DMS79 treated with DMSO at 0.1 percent for 48 hours (cell line): ENCODE measurements around the gene TRIO.
"Not testable (repeated sequence)": the region's sequence is repeated elsewhere in the genome, so short reads cannot be mapped to it uniquely, and the experiment has no call there.

Experiments
- DNase-seq: peaks from one replicate; lab custom pipeline; 2025; lab: John Stamatoyannopoulos, UW

TRIO gene

GRCh38 chr5:14414656-14415023, 271.5 kb downstream of the TRIO start:
- DNase-seq: no peak

- DNase-seq: no peak
Observed at GRCh38 chr5:14415024-14415697, 272.0 kb downstream of the TRIO start.

GRCh38 chr5:14415698-14416074, 272.5 kb downstream of the TRIO start:
- no peak for DNase-seq

- DNase-seq: no peak
Observed at GRCh38 chr5:14416621-14417275, 273.6 kb downstream of the TRIO start.

GRCh38 chr5:14417276-14417730, 274.2 kb downstream of the TRIO start:
- no peak for DNase-seq

GRCh38 chr5:14417792-14418765, 274.9 kb downstream of the TRIO start:
- DNase-seq: no peak

- DNase-seq: no peak
Observed at GRCh38 chr5:14419686-14420085, 276.5 kb downstream of the TRIO start.

- no peak for DNase-seq
Observed at GRCh38 chr5:14420101-14420811, 277.1 kb downstream of the TRIO start.

GRCh38 chr5:14421851-14422250, 278.7 kb downstream of the TRIO start:
- DNase-seq: no peak

GRCh38 chr5:14424011-14424685, 281.0 kb downstream of the TRIO start:
- no peak for DNase-seq

- no peak for DNase-seq
Observed at GRCh38 chr5:14425559-14425958, 282.4 kb downstream of the TRIO start.

GRCh38 chr5:14426521-14426920, 283.4 kb downstream of the TRIO start:
- no peak for DNase-seq

- DNase-seq: peak; percentile 75
Observed at GRCh38 chr5:14428302-14429081, 285.4 kb downstream of the TRIO start.

- DNase-seq: peak; percentile 20
Observed at GRCh38 chr5:14429101-14430050, 286.2 kb downstream of the TRIO start.

- no peak for DNase-seq
Observed at GRCh38 chr5:14431534-14431933, 288.4 kb downstream of the TRIO start.

- no peak for DNase-seq
Observed at GRCh38 chr5:14432931-14433589, 289.9 kb downstream of the TRIO start.

- DNase-seq: no peak
Observed at GRCh38 chr5:14435481-14435880, 292.3 kb downstream of the TRIO start.

- not testable (repeated sequence) for DNase-seq
Observed at GRCh38 chr5:14436122-14436521, 293.0 kb downstream of the TRIO start.
